GM23248 (cell line): Measurements from ENCODE around the gene DNAAF5.

Experiments
- EZH2 ChIP-seq: fragments of 200-600 bp; sonication (generic); IDR thresholded peaks from 2 replicates; pipeline ENCODE4 v1.6.1; 2018; ENCODE audit warnings: antibody characterized with exemption, mild to moderate bottlenecking; ENCODE audit not compliant: insufficient read depth, poor library complexity, severe bottlenecking
- EZH2phosphoT487 ChIP-seq: fragments of 200-600 bp; sonication (generic); IDR thresholded peaks from 2 replicates; pipeline ENCODE4 v1.6.1; 2018; ENCODE audit warnings: antibody characterized with exemption, moderate library complexity, mild to moderate bottlenecking, low read depth; ENCODE audit not compliant: insufficient read depth

GRCh38 chr7:830069-830468 lies 103.6 kb downstream of the DNAAF5 start:
- TF ChIP-seq EZH2phosphoT487 (no peak), EZH2 (no peak)
